T-helper 1 cell (primary cell): ENCODE data around the gene CALML6.
A peak's percentile ranks its signal among the peaks of the same experiment; 100 is the strongest.
"Not testable (repeated sequence)": the region's sequence is repeated elsewhere in the genome, so short reads cannot be mapped to it uniquely, and the experiment has no call there.

Experiments used
- DNase-seq, 5 donors: peaks; one replicate each; pipeline ENCODE4 v3.0.0-alpha.2; 2012 to 2020
- total RNA-seq, 4 donors: gene quantifications; one replicate each; lab custom pipeline; 2026; lab: John Stamatoyannopoulos, UW

CALML6 gene, protein sequence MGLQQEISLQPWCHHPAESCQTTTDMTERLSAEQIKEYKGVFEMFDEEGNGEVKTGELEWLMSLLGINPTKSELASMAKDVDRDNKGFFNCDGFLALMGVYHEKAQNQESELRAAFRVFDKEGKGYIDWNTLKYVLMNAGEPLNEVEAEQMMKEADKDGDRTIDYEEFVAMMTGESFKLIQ
- total RNA-seq: 0 to 0.80 (median 0.69) reads per million in 4 donors

- DNase-seq: no peak
Observed at GRCh38 chr1:1914971-1915692, at the start of gene CALML6. CALML6 (plus strand) TSS chr1:1915260; CDS start chr1:1915281, 21 bp downstream.

GRCh38 chr1:1867164-1867563 is 47.9 kb upstream of the CALML6 start:
- DNase-seq: no peak

GRCh38 chr1:1869469-1869868 is 45.6 kb upstream of the CALML6 start:
- DNase-seq: no peak

DNA sequence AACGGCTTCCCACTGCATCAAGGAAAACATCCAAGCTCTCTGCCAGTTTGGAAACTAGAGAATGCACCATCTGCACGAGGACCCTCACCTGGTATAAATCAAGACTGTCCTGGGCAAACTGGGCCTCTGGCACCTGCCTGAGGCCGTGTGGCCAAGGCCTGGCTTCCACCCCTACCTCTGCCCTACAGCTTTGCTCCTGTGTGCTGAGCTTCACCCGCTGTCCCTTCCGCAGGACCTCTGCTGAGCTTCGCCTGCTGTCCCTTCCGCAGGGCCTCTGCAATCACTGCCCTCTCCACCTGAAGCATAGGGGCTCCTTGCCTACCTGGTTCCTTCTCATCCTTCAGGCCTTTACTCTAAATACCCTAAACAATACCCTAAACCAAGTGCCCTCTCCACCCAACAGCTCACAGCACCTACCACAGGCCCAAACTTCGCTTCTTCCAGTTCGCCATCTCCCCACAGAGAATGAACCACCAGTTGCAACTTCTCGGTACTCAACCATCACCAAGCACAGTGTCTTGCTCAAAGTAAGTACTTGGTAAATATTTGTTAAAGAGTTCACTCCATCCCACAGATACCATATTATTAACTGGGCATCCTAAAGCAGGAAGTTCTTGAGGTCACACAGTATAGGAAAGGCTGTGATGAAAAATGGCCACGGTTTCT is 42.6 kb upstream of the CALML6 start:
- no peak for DNase-seq

GRCh38 chr1:1873186-1873585 is 41.9 kb upstream of the CALML6 start:
- DNase-seq: no peak

DNA sequence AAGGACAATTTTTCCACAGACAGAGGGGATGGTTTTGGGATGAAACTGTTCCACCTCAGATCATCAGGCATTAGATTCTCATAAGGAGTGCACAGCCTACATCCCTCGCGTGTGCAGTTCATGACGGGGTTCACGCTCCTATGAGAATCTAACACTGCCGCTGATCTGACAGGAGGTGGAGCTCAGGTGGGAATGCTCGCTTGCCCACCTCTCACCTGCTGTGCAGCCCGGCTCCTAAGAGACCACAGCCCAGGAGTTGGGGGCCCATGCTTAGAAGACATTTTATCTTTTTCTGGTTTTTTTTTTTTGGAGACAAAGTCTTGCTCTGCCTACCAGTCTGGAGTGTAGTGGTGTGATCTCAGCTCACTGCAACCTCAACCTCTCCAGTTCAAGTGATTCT is 40.2 kb upstream of the CALML6 start:
- DNase-seq: no peak

DNA sequence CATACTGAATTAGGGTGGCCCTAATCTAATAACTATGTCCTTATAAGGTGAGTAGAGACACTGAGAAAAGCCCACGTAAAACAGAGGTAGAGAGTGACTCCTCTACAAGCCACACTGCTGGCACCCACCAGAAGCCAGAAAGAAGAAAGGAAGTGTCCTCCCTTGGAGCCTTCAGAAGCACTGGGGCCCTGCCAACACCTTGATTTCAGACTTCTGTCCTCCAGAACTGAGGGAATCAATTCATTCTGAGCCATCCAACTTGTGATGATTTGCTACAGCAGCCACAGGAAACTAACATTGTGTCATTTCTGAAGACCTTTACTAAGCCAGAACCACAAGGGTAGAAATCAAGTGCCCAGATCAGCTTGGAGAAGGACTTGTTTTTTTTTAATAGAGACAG is 39.1 kb upstream of the CALML6 start:
- peak in 1 of 5 donors; percentile 44 for DNase-seq

DNA sequence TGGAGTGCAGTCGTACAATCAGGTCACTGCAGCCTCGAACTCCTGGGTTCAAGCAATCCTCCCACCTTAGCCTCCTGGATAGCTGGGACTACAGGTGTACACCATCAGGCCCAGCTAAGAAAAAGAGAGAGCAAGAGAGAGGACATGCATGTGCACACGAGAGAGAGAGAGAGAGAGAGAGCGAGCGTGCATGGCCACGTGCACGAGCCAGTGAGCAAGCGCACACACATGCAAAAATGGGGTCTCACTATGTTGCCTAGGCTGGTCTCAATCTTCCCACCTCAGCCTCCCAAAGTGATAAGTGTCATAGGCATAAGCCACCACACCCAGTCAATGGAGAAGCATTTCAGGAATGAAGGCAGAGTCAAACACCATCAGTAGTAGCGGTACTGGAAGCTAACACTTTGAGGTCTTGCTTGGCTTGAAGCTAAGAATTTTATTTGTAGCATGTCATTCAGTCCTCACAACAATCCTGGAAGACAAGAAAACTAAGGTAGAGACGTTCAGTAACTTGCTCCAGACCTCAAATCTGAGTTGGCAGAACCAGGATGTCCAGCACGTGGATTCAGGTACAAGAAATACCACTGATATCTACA is 38.6 kb upstream of the CALML6 start:
- DNase-seq: no peak

GRCh38 chr1:1877865-1878436 is 37.1 kb upstream of the CALML6 start:
- DNase-seq: no peak

GRCh38 chr1:1879942-1880341 is 35.1 kb upstream of the CALML6 start:
- no peak for DNase-seq

DNA sequence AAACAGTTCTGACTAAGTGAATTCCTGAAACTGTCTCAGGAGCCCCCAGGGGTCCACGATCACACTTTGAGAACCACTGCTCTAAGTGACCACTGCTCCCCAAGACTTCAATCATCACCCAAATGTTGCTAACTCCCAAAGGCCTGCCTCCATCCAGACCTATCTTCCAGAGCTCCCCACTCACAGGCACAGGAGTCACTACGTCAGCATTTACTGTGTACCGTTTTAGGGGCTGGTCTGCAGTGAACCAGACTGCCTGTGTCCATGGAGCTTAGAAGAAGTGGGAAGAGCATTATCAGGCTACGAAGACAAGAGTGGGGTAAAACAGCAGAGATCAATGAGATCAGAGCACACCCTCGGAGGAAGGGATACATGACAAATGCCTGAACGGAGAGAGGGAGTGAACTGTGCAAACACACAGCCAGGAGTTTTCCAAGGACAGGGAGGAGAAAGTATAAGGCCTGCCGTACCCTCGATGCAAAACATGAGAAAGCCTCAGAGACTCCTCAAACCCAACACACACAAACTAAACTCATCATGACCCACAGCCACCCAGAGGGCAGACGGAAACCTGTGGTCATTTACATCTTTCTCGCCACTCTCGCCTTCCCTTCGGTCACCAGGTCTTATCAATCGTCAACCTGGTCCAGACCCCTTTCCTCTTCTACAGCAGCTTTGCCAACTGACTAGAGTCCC is 34.3 kb upstream of the CALML6 start:
- no peak for DNase-seq

DNA sequence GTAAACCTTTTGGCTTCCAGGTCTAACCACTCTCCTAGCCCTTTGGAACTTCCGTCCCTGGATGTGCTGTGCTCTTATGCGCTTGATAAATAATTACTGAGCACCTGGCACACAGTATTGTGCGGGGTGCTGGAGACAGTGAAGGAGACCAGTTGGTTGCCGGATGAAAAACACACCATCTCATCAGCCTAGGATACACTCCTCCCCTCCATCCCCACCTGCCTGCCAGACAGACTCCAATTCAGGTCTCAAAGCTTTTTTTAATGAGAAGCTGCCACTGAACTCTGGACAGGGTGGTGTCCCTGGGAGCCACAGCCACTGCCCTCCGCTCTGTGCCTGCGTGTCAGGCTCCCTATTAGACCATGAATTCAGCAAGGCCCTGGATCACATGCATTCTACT is 33.3 kb upstream of the CALML6 start:
- no peak for DNase-seq

GRCh38 chr1:1883092-1883873 is 31.8 kb upstream of the CALML6 start:
- DNase-seq: no peak

- DNase-seq: not testable (repeated sequence)
Observed at GRCh38 chr1:1883890-1884289, 31.2 kb upstream of the CALML6 start.

DNA sequence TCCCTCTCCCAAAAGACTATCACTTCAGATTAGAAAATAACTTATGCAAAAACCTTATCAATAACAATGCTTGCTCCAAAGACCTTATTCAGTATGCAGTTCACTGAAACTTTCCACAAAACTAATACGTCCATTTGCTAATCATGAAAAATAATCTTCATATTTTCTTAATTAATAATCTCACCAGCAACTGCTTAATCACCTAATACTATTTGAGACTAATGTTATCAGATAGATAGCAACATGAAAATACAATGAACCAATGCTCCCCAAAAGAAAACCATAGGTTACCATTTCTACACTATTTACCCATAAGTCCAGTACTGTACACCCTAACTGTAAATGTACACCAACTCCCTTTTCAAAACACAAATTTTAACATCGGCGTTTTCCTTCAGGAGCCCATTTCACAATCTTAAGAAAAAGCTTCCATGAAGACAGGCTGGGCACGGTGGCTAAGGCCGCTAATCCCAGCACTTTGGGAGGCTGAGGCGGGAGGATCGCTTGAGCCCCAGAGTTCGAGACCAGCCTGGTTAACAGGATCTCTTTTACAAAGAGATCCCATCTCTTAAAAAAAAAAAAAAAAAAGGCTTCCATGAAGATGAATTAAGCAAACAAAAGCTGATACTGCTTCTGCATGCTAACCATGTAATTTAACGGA is 25.8 kb upstream of the CALML6 start:
- no peak for DNase-seq

GRCh38 chr1:1889847-1890505 is 25.1 kb upstream of the CALML6 start:
- DNase-seq: peak in 3 of 5 donors; percentile 35 to 39 (median 36)

DNA sequence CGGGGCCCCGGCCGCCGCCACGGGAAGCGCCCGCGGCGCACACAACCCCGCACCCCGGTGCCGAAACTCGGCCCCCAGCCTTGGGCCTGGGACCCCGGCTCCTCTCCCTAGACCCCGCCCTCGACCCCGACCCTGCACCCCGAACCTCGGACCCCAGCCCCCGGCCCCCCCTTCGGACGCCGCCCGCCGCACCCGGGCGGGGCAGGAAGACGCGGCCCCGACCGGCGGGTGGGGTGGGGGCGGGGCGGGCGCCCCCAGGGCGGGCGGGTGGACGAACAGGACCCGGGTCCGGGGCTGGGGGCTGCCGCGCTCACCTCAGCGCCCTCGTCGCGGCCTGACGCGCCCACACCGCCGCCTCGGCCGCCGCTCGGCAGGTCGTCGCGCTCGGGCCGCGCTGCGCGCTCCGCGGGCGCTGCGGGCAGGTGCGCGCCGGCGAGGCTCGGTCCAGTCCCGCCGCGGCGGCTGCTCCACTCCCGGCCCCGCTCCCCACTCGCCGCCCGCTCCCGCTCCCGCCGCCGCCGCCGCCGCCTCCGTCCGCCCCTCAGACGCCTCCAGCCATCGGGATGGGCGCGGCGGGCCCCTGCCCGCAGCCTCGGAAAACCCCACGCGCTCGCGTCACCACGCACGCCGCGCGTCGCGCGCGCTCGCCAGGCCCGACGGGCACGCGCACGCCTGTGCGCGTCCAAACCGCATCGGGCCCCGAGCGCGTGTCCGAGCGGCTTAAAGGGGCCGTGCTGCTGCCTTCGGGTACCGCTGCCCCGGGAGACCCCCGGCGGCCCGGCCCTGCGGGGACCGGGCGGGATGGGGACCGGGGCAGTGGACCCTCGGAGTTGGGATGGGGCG is 24.3 kb upstream of the CALML6 start, which contains the start of gene GNB1:
Gene GNB1, minus strand, starts transcription at position 582 of the 843 bp plus-strand sequence. CDS start 65,634 bp downstream, outside the sequence.
- DNase-seq: peak; percentile 76 to 88 (median 79)

DNA sequence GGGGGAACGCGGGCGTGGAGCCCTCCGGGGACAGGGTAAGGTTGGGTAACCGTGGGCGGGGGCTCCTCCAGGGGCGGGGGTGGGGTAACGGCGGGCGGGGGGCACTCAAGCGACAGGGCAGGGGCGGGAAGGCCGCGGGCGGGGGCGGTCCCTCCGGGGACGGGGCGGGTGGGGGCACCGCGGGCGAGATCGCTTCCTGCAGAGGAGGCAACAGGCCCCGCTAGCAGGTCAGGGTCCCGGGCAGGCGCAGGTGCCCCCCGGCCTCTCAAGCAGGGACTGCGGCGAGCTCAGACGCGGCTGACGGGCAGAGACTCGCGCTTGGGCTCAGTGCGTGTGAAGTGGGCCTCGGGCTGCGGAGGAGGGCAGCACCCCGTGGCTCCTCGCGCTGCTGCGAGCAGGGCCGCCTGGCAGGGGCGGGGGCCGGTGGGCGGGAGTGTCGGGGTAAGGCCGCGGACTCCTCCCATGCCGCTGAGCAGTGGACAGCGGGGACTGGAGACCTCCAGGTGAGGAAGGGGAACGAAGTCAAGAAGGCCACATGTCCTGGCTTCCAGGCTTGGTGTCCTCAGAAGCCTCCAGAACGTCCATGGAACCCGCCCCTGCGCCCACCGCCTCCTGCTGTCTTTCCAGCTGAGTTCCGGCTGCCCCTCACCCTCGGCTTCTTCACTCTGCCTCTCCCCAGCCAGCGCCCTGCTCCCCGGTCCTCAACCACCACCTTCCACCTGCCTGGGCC is 23.5 kb upstream of the CALML6 start:
- peak; percentile 72 to 80 (median 75) for DNase-seq
